Gastrocnemius medialis (tissue), 4 donors: ENCODE results near the gene ZMYND12.

Source experiments
- CTCF ChIP-seq, 5 experiments: fragments of 450-650 bp in 3 of 5; fragments of 200-600 bp in 2 of 5; sonication (generic) in 2 of 5; IDR thresholded peaks in 4 of 5; conservative IDR thresholded peaks in 1 of 5; 1 replicate in 4 of 5; 2 replicates in 1 of 5; pipeline ENCODE4 v1.5.1; 2016 to 2019; ENCODE audit warnings: antibody characterized with exemption in 5 of 5, mild to moderate bottlenecking in 3 of 5, moderate library complexity in 3 of 5
- POLR2A ChIP-seq, 2 donors: fragments of 450-650 bp; IDR thresholded peaks; one replicate each; pipeline ENCODE4 v1.6.1; 2017; ENCODE audit warnings: antibody characterized with exemption in 2 of 2, mild to moderate bottlenecking in 2 of 2, moderate library complexity in 2 of 2

DNA sequence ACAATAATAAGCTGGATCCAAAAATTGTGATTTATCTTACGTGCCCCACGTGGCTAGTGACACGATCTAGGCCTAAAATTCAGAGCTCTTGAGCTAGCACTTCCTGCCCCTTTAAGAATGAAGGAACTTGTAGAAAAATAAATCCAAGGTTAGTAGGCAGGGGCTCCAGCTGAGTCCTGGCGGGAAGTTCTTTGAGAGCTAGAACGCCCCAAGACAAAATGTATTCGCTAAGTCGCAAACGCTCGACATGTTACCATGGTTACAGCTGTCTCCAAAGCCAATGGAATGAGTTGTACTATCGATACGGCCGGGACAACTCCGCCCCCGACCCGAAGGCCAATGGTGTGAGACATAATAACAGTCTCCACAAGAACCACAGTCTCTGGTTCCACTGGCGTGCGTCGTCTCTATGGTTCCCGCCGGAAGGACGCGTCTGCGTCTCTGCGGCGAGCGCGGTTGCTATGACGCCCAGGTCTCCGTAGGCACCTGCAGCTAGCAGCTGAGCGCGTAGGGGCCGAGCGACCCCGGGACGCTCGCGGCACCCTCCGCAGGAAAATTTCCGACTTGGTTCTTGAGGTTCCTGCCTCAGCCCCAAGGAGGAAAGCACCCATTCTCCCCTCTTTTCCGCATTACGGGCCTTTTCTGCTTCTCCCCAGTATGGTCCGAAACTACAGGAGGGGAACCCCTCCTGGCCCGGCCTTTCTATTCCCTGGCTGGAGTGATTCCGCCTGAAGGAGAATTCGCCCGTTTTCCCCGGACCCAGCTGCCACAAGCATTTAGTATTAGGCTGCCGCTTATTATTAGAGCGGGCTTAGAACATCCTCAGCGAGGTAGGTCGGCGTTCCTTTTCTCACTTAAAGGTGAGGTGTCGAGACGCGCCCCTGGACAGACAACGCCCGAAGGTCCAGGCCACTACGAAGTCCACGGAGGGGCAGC is 7.3 kb upstream of the ZMYND12 start, which contains the start of gene CCDC30:
- no peak for TF ChIP-seq CTCF (IDR thresholded peaks at IDR 0.05 in 4 of 5, conservative IDR thresholded peaks at IDR 0.05 in 1 of 5)
- no peak for TF ChIP-seq POLR2A (IDR thresholded peaks at IDR 0.05)
